Measurements from ENCODE around the gene GOLGB1.

GOLGB1 gene

GRCh38 chr3:121703973-121704372 lies 45.6 kb downstream of the GOLGB1 start:
- no peak overlapping the region for H3K9ac ChIP-seq (ENCODE audit: low read length)
- TF ChIP-seq EZH2phosphoT487 (IDR thresholded peaks at IDR 0.05; ENCODE audit: low read length), result no peak
- no peaks in the 10 kb centered on the region for H3K27me3 ChIP-seq (replicated peaks; ENCODE audit: insufficient read depth, low read length)
- no peak overlapping the region for H3K4me3 ChIP-seq (ENCODE audit: low read length)
- H3K9me2 ChIP-seq (replicated peaks; ENCODE audit: insufficient read depth, low read length), result no peaks in the 10 kb centered on the region
- 0 out of 2 replicates have a peak, but pooled peaks cover 6% of the 10 kb centered on the region for H3K36me3 ChIP-seq (replicated peaks; ENCODE audit: insufficient read depth, low read length)
- no peaks in the 10 kb centered on the region for H3K79me2 ChIP-seq (ENCODE audit: low read length)
- H3K9me3 ChIP-seq (replicated peaks; ENCODE audit: insufficient read depth, low read length), result no peaks in the 10 kb centered on the region
- H3K27ac ChIP-seq (ENCODE audit: low read length), result no peak overlapping the region
- H4K20me1 ChIP-seq (ENCODE audit: insufficient read depth, low read length), result no peaks in the 10 kb centered on the region
- DNase-seq, result no peak
- H3K4me1 ChIP-seq (ENCODE audit: low read length), result no peaks in the 10 kb centered on the region
- no peaks in the 10 kb centered on the region for H3F3A ChIP-seq (ENCODE audit: insufficient read depth, low read length)
- no peak overlapping the region for H3K4me2 ChIP-seq (ENCODE audit: low read depth, low read length)
- no peak overlapping the region for H2AFZ ChIP-seq (ENCODE audit: low read length)

DNA sequence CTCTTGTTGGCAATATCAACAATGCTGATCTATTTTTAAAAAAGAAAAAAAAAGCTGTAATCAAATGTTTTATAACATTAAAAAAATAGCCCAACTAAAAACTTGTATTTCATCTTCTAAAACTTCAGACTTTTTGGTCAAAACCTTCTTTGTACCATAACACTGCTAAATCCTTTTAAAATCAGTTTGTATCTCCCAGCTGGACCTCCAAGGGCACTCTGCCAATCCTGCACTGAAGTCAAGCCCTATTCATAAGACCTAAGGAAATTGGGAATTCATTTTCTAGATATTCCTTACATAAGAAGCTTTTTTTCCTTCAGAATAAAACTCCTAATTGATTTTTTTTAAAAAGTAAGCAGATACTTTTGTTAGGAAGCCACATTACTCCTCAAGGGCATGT lies 50.6 kb downstream of the GOLGB1 start:
- no peaks in the 10 kb centered on the region for H3K27me3 ChIP-seq (replicated peaks; ENCODE audit: insufficient read depth, low read length)
- no peaks in the 10 kb centered on the region for H3K79me2 ChIP-seq (ENCODE audit: low read length)
- DNase-seq, result no peak
- no peak overlapping the region for H3K27ac ChIP-seq (ENCODE audit: low read length)
- no peak overlapping the region for H3K9ac ChIP-seq (ENCODE audit: low read length)
- TF ChIP-seq EZH2phosphoT487 (IDR thresholded peaks at IDR 0.05; ENCODE audit: low read length), result no peak
- TF ChIP-seq CTCF (IDR thresholded peaks at IDR 0.05; ENCODE audit: low read length), result no peak
- no peak for TF ChIP-seq EZH2 (optimal IDR thresholded peaks at IDR 0.05; ENCODE audit: low read depth, low read length)
- no peak overlapping the region for H2AFZ ChIP-seq (ENCODE audit: low read length)
- H3K9me3 ChIP-seq (replicated peaks; ENCODE audit: insufficient read depth, low read length), result no peaks in the 10 kb centered on the region
- H3K36me3 ChIP-seq (replicated peaks; ENCODE audit: insufficient read depth, low read length), result 0 out of 2 replicates have a peak, but pooled peaks cover 4% of the 10 kb centered on the region
- no peak overlapping the region for H3K4me3 ChIP-seq (ENCODE audit: low read length)
- H3K4me2 ChIP-seq (ENCODE audit: low read depth, low read length), result no peak overlapping the region
- H4K20me1 ChIP-seq (ENCODE audit: insufficient read depth, low read length), result no peaks in the 10 kb centered on the region
- H3K4me1 ChIP-seq (ENCODE audit: low read length), result no peaks in the 10 kb centered on the region
- no peaks in the 10 kb centered on the region for H3F3A ChIP-seq (ENCODE audit: insufficient read depth, low read length)
- no peaks in the 10 kb centered on the region for H3K9me2 ChIP-seq (replicated peaks; ENCODE audit: insufficient read depth, low read length)

DNA sequence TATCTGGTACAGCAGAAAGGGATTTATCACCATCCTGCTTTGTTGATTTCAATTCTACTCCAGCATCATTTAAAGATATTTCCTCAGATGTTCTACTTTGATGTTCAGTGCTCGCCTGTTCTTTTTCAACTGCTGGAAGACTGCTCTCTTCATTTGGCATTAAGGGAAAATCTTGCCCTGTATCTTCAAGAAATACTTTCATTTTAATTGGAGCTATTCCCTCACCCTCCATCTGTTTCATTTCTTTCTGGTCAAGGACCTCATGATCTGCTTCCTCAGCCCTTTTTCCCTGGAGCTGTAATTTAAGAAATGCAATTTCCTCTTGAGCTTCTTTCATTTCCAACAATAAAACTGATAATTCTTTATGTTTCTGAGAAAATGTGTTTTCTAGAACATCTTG lies 51.1 kb downstream of the GOLGB1 start:
- Histone ChIP-seq H3K9me3 (replicated peaks; ENCODE audit: insufficient read depth, low read length) (no peaks in the 10 kb centered on the region), H2AFZ (ENCODE audit: low read length) (no peak overlapping the region), H3K27me3 (replicated peaks; ENCODE audit: insufficient read depth, low read length) (no peaks in the 10 kb centered on the region), H3K9ac (ENCODE audit: low read length) (no peak overlapping the region), H3F3A (ENCODE audit: insufficient read depth, low read length) (no peaks in the 10 kb centered on the region), H3K4me1 (ENCODE audit: low read length) (no peaks in the 10 kb centered on the region), H3K36me3 (replicated peaks; ENCODE audit: insufficient read depth, low read length) (no peaks in the 10 kb centered on the region), H4K20me1 (ENCODE audit: insufficient read depth, low read length) (no peaks in the 10 kb centered on the region), H3K27ac (ENCODE audit: low read length) (no peak overlapping the region), H3K4me2 (ENCODE audit: low read depth, low read length) (no peak overlapping the region), H3K4me3 (ENCODE audit: low read length) (no peak overlapping the region), H3K79me2 (ENCODE audit: low read length) (no peaks in the 10 kb centered on the region), H3K9me2 (replicated peaks; ENCODE audit: insufficient read depth, low read length) (no peaks in the 10 kb centered on the region)
- no peak for DNase-seq
- TF ChIP-seq CTCF (IDR thresholded peaks at IDR 0.05; ENCODE audit: low read length) (no peak), EZH2phosphoT487 (IDR thresholded peaks at IDR 0.05; ENCODE audit: low read length) (no peak), EZH2 (optimal IDR thresholded peaks at IDR 0.05; ENCODE audit: low read depth, low read length) (no peak)

DNA sequence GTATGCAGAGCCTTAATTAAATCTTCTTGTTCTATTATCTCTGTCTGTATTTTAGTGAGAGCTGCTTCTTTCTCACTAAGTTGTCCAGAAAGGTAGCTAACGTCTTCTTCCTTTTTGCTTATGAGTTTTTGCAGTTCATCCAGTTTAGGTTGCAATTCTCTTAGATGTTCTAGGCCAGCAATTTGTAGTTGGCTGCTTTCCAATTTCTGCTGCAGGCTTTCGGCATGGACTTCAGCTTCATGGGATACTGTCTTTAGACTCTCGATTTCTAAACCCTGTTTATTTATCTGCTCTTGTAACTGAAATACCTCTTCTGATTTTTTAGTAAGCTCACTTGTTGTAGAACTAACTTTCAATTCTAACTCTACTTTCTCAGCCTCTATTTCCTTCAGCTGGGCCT lies 53.4 kb downstream of the GOLGB1 start:
- Histone ChIP-seq H3K9ac (ENCODE audit: low read length) (no peak overlapping the region), H3K4me3 (ENCODE audit: low read length) (no peak overlapping the region), H2AFZ (ENCODE audit: low read length) (no peak overlapping the region), H3K9me2 (replicated peaks; ENCODE audit: insufficient read depth, low read length) (no peaks in the 10 kb centered on the region), H3K79me2 (ENCODE audit: low read length) (no peaks in the 10 kb centered on the region), H4K20me1 (ENCODE audit: insufficient read depth, low read length) (no peaks in the 10 kb centered on the region), H3K9me3 (replicated peaks; ENCODE audit: insufficient read depth, low read length) (no peaks in the 10 kb centered on the region), H3K4me2 (ENCODE audit: low read depth, low read length) (no peak overlapping the region), H3K4me1 (ENCODE audit: low read length) (peaks cover 12% of the 10 kb centered on the region), H3K36me3 (replicated peaks; ENCODE audit: insufficient read depth, low read length) (no peaks in the 10 kb centered on the region), H3F3A (ENCODE audit: insufficient read depth, low read length) (peaks cover 12% of the 10 kb centered on the region), H3K27ac (ENCODE audit: low read length) (no peak overlapping the region), H3K27me3 (replicated peaks; ENCODE audit: insufficient read depth, low read length) (no peaks in the 10 kb centered on the region)
- no peak for TF ChIP-seq EZH2 (optimal IDR thresholded peaks at IDR 0.05; ENCODE audit: low read depth, low read length)
- no peak for TF ChIP-seq CTCF (IDR thresholded peaks at IDR 0.05; ENCODE audit: low read length)
- no peak for TF ChIP-seq EZH2phosphoT487 (IDR thresholded peaks at IDR 0.05; ENCODE audit: low read length)
- DNase-seq, result no peak

Measured in MM.1S (cell line).